HepG2 (cell line): ENCODE measurements around the gene MAPK6. TPM values are rescaled to one million over a fixed set of nuclear protein-coding genes. Genes with fewer than 3 reads are reported as not detected.
A peak's percentile ranks its signal among the peaks of the same experiment; 100 is the strongest.

Experiments used
- CEBPG ChIP-seq: IDR thresholded peaks from 2 replicates; pipeline ENCODE4 v1.6.1; 2016
- DMTF1 ChIP-seq: sonication (generic); formaldehyde crosslinking; IDR thresholded peaks from 2 replicates; pipeline ENCODE4 v1.4.0; 2020; ENCODE audit warnings: mild to moderate bottlenecking, missing genetic modification reagents
- FOXP4 ChIP-seq: sonication (generic); formaldehyde crosslinking; IDR thresholded peaks from 2 replicates; pipeline ENCODE4 v1.4.0; 2020; ENCODE audit warnings: missing genetic modification reagents
- KDM3A ChIP-seq: IDR thresholded peaks from 2 replicates; pipeline ENCODE4 v1.6.1; 2018; ENCODE audit warnings: low read depth, missing compliant biosample characterization
- MBD4 ChIP-seq: IDR thresholded peaks from 2 replicates; pipeline ENCODE4 v1.6.1; 2012; ENCODE audit warnings: low read length, inconsistent platforms, borderline replicate concordance
- MLX ChIP-seq: IDR thresholded peaks from 2 replicates; pipeline ENCODE4 v1.6.1; 2016
- PCBP1 ChIP-seq: fragments of 200-400 bp; formaldehyde crosslinking; IDR thresholded peaks from 2 replicates; pipeline ENCODE4 v1.6.1; 2017; ENCODE audit warnings: mild to moderate bottlenecking, low read depth, low read length, borderline replicate concordance
- SMYD3 ChIP-seq: sonication (generic); formaldehyde crosslinking; IDR thresholded peaks from 2 replicates; pipeline ENCODE4 v1.8.1; 2023; ENCODE audit warnings: mild to moderate bottlenecking, missing genetic modification reagents
- ZBTB40 ChIP-seq, 2 experiments: fragments of 450-650 bp in 1 of 2; sonication (generic) in 1 of 2; formaldehyde crosslinking in 1 of 2; IDR thresholded peaks; 2 replicates each; pipeline versions ENCODE4 v1.6.1 to v1.8.0; 2016 to 2022; ENCODE audit warnings: antibody characterized with exemption in 1 of 2, mild to moderate bottlenecking in 1 of 2, missing genetic modification reagents in 1 of 2
- ZNF558 ChIP-seq: sonication (generic); formaldehyde crosslinking; IDR thresholded peaks from 2 replicates; pipeline ENCODE4 v1.9.0; 2022; ENCODE audit warnings: mild to moderate bottlenecking, missing genetic modification reagents, borderline replicate concordance
- ZNF652 ChIP-seq: IDR thresholded peaks from 2 replicates; pipeline ENCODE4 v1.6.1; 2016; ENCODE audit warnings: low read depth, borderline replicate concordance
- ZNF724P ChIP-seq: sonication (generic); formaldehyde crosslinking; IDR thresholded peaks from 2 replicates; pipeline ENCODE4 v1.8.0; 2022; ENCODE audit warnings: missing genetic modification reagents, borderline replicate concordance
- polyA plus RNA-seq, 8 experiments: library from polyadenylated mRNA; depleted of rRNA in 3 of 8; stranded (reverse) in 7 of 8; unstranded in 1 of 8; fragments of >200 nt; fragmentation: Illumina TruSeq in 4 of 8; extraction: Trizol in 4 of 8; gene quantifications; 2 replicates each; pipeline versions ENCODE4 v1.2.1 to v1.2.3, GENCODE V29; 2011 to 2016; ENCODE audit warnings: low read depth in 4 of 8, missing spikeins in 1 of 8, mixed read lengths in 1 of 8; ENCODE audit not compliant: insufficient read depth in 1 of 8
- total RNA-seq, 5 experiments: library from RNA; depleted of rRNA; stranded (reverse); fragments of >200 nt; fragmentation: Illumina TruSeq; extraction: Trizol; gene quantifications; 2 replicates each; pipeline ENCODE4 v1.2.3, GENCODE V29; 2016; ENCODE audit warnings: low read depth in 1 of 5
- TF ChIP-seq, protein P1 (sequence below): sonication (generic); formaldehyde crosslinking; IDR thresholded peaks from 2 replicates; pipeline ENCODE4 v1.5.0; 2020; ENCODE audit warnings: missing genetic modification reagents

Gene MAPK6
- total and polyA plus RNA-seq, 2 of the 13 experiments (the other 11 are each of a cell fraction or from before 2014, with no cell fraction given) = 89.5 to 99.7 TPM

- TF ChIP-seq DMTF1 (CRISPR knock-in tag) (no peak; the same call in 1 of the 2 replicates), KDM3A (CRISPR knock-in tag) (no peak), CEBPG (CRISPR knock-in tag) (peak; percentile 20; the same call in 1 of the 2 replicates), FOXP4 (peak; percentile 9; the same call in 1 of the 2 replicates), MLX (CRISPR knock-in tag) (no peak), ZNF558 (CRISPR knock-in tag) (no peak; the same call in 1 of the 2 replicates), MBD4 (no peak), ZNF652 (CRISPR knock-in tag) (no peak), ZBTB40 (IDR thresholded peaks at IDR 0.05) (no peak), ZBTB40 (CRISPR knock-in tag; IDR thresholded peaks at IDR 0.05) (no peak), SMYD3 (no peak), ZNF724P (CRISPR knock-in tag) (no peak), PCBP1 (no peak)
- TF ChIP-seq, protein P1, sequence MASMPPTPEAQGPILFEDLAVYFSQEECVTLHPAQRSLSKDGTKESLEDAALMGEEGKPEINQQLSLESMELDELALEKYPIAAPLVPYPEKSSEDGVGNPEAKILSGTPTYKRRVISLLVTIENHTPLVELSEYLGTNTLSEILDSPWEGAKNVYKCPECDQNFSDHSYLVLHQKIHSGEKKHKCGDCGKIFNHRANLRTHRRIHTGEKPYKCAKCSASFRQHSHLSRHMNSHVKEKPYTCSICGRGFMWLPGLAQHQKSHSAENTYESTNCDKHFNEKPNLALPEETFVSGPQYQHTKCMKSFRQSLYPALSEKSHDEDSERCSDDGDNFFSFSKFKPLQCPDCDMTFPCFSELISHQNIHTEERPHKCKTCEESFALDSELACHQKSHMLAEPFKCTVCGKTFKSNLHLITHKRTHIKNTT = no peak
These were observed 47.5 kb upstream of the MAPK6 start, which contains the start of gene LEO1 (continued) for GRCh38 chr15:51971375-51972133.
